GM13977 (cell line): ENCODE measurements around the gene ITPR2.

ENCODE experiments used
- DNase-seq: peaks from one replicate; pipeline ENCODE4 v3.0.0; 2012; ENCODE audit warnings: low spot score
- in situ Hi-C: fragments of 300-500 bp; cut with MboI; formaldehyde crosslinking; loops from one replicate; pipeline ENCODE4 v1.12.0; 2022; ENCODE audit warnings: low sequenced_read_pairs, low pct_unique_long_range_greater_than_20kb, mixed read lengths, inconsistent platforms; ENCODE audit not compliant: unreplicated experiment
- TF ChIP-seq, protein P1 (sequence below): IDR thresholded peaks from 2 replicates; pipeline ENCODE4 v1.5.1; 2012; ENCODE audit warnings: mild to moderate bottlenecking, control low read depth; ENCODE audit not compliant: insufficient read depth; ENCODE audit errors: extremely low read depth, missing control alignments

ITPR2 gene

GRCh38 chr12:26548227-26548626 is 284.8 kb downstream of the ITPR2 start:
- TF ChIP-seq, protein P1, sequence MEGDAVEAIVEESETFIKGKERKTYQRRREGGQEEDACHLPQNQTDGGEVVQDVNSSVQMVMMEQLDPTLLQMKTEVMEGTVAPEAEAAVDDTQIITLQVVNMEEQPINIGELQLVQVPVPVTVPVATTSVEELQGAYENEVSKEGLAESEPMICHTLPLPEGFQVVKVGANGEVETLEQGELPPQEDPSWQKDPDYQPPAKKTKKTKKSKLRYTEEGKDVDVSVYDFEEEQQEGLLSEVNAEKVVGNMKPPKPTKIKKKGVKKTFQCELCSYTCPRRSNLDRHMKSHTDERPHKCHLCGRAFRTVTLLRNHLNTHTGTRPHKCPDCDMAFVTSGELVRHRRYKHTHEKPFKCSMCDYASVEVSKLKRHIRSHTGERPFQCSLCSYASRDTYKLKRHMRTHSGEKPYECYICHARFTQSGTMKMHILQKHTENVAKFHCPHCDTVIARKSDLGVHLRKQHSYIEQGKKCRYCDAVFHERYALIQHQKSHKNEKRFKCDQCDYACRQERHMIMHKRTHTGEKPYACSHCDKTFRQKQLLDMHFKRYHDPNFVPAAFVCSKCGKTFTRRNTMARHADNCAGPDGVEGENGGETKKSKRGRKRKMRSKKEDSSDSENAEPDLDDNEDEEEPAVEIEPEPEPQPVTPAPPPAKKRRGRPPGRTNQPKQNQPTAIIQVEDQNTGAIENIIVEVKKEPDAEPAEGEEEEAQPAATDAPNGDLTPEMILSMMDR, result no peak
- DNase-seq, result no peak
- in situ Hi-C loops, result no loop called here

DNA sequence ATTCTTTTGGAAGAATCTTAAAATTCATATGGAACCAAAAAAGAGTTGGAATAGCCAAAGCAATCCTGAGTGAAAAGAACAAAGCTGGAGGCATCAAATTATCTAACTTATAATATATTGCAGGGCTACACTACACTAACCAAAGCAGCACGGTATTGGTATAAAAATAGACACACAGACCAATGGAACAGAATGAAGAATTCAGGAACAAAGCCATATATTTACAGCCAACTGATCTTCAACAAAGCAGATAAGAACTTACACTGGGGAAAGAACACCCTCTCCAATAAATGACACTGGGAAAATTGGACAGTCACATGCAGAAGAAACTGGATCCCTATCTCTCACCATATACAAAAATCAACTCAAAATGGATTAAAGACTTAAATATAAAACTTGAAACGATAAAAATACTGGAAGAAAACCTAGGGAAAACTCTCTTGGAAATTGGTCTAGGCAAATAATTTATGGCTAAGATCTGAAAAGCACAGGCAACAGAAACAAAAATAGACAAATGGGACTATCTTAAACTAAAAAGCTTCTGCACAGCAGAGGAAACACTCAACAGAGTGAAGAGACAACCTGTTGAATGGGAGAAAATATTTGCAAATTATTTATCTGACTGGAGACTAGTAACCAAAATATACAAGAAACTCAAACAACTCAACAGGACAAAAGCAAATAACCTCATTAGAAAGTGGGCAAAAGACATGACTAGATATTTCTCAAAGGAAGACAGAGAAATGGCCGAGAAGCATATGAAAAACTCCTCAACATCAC is 286.3 kb downstream of the ITPR2 start:
- in situ Hi-C loops, result no loop called here

GRCh38 chr12:26539131-26539530 is 293.9 kb downstream of the ITPR2 start:
- in situ Hi-C loops, result no loop called here
- TF ChIP-seq, protein P1, result no peak
- no peak for DNase-seq

More for the DNA sequence above, 286.3 kb downstream of the ITPR2 start:
- DNase-seq, result no peak
- TF ChIP-seq, protein P1, result no peak

GRCh38 chr12:26537651-26538050 is 295.3 kb downstream of the ITPR2 start:
- TF ChIP-seq, protein P1, result no peak
- in situ Hi-C loops, result no loop called here

DNA sequence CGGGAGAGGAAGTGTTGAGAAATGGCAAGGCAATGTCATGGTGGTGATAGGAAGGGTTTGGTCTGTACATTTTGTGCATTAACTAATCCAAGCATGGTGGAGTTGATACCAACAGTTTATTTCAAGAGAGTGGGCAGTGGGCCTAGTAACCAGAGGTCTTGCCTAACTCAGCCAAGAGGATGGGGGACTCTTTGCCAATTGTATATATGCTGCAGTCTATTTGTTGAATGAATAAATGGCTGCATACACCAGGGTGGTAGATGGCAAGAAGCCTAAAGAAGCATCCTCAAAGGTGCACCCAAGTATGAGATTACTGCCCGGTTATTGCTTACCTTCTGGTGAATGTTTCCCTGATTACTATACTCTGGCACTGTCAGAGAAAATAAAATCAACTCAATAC is 295.9 kb downstream of the ITPR2 start:
- in situ Hi-C loops, result no loop called here
- no peak for DNase-seq
- TF ChIP-seq, protein P1, result no peak

More at GRCh38 chr12:26537651-26538050, 295.3 kb downstream of the ITPR2 start:
- no peak for DNase-seq

- TF ChIP-seq, protein P1, result no peak
- DNase-seq, result no peak
- in situ Hi-C loops, result no loop called here
Observed at GRCh38 chr12:26535826-26536225, 297.2 kb downstream of the ITPR2 start.

DNA sequence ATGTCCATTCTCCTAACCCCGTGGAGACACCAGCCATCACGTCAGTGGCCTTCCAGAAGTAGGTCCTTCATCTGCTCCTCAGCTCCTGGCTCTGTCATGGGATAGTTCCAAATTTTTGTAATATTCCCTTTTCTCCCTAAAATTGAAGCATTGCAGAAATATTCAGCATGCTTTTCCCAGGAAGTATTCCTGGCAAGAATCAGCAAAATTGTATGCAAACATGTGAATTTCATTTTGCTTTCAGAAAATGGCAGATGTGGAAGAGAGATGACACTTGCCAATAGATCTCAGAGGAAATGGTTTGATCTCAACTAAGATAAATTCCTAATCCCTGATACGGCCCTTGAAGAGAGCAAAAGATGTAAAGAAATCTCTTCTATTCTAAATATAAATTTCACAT is 298.9 kb downstream of the ITPR2 start:
- DNase-seq, result no peak
- TF ChIP-seq, protein P1, result no peak
- in situ Hi-C loops, result no loop called here
